NCI-H2227 (cell line): ENCODE results near the gene DCDC2.
"Not testable (repeated sequence)": the region's sequence is repeated elsewhere in the genome, so short reads cannot be mapped to it uniquely, and the experiment has no call there.

Source experiments
- DNase-seq: peaks from one replicate; lab custom pipeline; 2025; ENCODE audit not compliant: unreplicated experiment; lab: John Stamatoyannopoulos, UW

DCDC2 gene

DNA sequence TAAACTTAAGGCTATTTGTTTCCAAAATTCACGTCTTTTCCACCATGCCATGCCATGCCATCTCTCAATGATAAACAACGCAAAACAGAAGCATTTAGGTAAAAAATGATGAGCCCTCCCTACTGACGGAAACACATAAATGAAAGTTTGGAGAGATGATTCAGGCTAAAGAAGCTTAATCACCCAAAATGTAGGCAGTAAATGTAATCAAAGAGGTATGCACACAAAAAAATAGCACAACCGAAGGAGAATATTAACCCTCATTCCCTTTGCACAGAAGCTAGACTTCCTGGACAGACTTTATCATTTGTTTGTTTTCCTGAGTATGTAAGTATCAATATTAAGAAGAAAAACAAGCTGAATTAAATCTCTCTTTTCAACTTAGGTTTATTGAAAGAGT is 28.8 kb downstream of the DCDC2 start:
- no peak for DNase-seq

GRCh38 chr6:24327756-24328155 is 30.1 kb downstream of the DCDC2 start:
- no peak for DNase-seq

DNA sequence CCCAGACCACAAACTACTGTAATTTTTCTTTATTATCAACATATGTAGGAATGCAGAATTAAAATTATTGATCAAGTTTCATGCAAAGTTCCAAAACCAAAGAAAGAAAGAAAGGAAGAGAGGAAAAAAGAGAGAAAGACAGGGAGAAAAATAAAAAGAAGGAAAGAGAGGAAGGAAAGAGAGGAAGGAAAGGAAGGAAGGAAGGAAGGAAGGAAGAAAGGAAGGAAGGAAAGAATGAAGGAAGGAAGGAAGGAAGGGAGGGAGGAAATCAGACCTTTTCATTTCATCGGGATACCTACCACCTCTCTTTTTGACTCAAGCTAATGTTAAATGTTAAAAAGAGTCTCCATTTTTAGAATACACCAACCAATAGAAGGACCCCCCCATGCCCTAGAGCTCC is 31.9 kb downstream of the DCDC2 start:
- DNase-seq: no peak

DNA sequence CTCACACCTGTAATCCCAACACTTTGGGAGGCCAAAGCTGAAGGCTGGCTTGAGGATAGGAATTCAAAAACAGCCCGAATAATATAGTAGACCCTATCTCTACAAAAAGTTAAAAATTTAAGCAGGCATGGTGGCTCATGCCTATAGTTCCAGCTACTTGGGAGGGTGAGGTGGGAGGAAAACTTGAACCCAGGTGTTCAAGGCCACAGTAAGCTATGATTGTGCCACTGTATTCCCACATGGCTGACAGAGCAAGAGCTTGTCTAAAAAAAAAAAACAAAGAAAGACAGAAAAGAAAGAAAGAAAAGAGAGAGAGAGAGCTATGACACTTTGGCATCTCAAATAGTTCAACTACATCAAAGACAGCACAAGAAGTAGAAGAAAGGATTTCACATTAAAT is 33.2 kb downstream of the DCDC2 start:
- DNase-seq: no peak

DNA sequence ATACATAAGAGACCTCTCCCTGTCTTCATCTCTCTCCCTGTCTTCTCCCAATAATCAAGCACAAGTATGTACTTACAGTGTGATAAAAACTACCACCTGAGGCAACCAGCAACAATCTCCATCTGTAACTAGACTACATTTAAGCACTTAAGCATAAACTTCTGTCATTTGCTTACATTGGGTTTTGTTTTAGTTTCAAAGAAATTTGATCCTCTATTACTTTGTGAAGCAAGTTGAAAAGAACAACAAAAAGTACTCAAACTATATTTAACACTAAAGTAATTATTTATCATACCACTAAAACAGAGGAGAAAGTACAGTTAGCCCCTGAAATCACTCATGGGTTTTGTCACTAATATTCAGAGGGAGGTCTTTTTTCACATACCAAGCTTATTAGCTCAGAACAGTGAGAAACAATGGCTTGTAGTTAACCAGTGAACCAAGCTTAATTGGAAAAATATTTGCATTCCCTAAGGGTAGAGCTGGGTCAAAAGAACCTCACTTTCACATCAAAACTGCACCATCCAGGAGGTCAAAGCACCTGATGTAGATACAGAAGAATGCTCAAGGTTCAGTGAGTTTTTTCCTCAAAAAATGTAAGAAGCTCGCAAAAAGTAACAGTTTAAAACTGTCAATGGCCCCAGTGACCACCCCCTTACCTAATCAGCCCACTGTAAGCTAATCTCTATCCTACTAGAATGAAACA is 34.1 kb downstream of the DCDC2 start:
- no peak for DNase-seq

- no peak for DNase-seq
These were observed 34.9 kb downstream of the DCDC2 start for GRCh38 chr6:24322924-24323323.

DNA sequence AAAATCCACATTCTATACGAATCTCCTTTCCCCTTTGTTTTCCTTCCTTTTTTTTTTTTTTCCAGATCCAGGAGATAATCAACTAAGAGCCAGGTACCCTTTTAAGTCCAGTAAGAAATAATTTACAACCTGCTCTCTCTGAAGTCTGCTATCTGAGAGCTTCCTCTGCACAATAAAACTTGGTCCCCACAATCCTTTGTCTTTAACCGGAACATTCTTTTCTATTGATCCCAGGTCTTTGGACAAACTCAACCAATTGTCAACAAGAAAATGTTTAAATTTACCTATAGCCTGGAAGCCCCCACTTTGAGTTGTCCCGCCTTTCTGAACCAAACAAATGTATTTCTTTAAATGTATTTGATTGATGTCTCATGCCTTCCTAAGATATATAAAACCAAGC is 35.4 kb downstream of the DCDC2 start:
- not testable (repeated sequence) for DNase-seq

GRCh38 chr6:24321538-24322162 is 36.2 kb downstream of the DCDC2 start:
- no peak for DNase-seq

DNA sequence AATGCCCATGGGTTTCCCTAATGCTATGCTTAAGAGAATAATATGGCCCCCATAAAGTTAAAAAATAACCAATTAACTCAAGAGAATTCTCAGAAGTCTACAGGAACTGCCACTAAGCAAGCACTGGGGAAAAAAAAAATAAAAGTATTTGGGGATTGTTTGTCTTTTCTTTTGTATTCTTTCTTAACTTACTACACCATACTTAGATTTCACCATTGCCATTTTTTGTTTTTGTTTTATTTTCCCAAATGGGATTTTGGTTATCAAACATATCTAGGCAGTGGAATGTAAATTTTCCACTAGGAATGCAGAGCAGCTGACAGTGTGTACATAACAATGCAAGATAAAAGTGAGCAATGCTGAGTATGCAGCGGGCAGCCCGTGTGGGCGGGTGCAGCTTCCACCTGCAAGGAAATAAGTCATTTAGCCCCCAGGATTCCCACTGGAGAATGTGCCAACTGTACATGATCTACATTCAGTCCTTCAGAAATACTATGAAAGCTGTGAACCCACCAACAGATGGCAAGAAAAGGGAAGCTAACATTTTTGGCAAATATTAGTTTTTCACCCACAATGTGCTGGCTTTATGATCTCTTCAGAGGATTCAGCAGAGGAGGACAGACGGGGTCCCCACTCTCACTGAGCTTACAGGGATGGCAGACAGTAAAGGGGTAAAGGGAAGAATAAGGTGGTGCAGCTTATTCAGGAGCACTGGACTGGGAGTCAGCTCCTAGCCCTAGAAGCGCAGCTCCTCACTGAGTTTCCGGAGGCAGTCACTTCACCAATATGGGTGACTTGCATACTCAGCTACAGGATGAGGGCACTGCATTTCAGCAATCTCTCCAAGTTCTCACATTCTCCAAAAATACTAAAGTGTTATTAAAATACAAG is 44.4 kb downstream of the DCDC2 start:
- DNase-seq: no peak

DNA sequence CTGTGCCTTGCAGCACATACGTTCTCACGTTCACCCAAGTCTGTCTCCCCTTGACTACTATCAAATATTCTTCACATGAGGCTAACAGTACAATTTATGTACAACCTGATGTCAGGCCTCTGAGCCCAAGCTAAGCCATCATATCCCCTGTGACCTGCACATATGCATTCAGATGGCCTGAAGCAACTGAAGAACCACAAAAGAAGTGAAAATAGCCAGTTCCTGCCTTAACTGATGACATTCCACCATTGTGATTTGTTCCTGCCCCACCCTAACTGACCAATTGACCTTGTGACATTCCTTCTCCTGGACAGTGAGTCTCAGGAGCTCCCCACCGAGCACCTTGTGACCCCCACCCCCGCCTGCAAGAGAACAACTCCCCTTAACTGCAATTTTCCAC is 46.1 kb downstream of the DCDC2 start:
- not testable (repeated sequence) for DNase-seq

DNA sequence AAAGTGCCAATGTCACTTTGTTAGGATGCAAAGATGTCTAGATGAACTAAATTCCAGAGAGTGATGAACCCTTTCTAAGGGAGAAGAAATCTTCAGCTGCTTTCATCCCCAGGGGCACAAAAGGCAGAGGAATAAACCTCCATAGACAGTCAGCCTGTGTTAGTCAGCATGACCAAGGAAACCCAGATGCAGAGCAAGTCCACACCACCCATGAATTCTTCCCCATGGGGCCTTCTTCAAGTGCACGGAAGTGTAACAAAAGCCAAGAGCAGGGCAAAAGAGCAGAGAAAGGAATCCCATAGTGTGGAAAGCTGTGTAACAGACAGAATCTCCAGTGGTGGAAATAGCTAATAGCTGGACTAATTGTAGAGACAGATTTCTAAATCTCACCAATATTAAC is 50.0 kb downstream of the DCDC2 start:
- DNase-seq: no peak

DNA sequence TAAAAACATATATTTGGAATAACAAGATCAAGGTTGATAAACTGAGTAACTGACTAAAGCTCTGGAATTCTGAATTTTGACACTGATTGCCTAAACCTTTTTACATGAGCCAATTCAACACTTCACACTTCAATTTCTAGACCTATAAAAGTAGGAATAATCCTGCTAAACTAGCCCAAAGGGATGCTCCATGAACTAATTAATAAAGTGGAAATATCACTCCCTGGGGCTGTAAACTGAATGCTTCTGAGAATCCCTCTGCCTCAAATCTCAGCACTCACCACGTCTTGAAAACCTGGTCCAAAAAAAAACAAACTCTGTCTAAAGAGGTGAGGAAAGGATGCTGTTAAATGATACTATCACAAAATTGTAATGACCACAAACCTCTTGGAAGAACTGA is 50.9 kb downstream of the DCDC2 start:
- DNase-seq: no peak

DNA sequence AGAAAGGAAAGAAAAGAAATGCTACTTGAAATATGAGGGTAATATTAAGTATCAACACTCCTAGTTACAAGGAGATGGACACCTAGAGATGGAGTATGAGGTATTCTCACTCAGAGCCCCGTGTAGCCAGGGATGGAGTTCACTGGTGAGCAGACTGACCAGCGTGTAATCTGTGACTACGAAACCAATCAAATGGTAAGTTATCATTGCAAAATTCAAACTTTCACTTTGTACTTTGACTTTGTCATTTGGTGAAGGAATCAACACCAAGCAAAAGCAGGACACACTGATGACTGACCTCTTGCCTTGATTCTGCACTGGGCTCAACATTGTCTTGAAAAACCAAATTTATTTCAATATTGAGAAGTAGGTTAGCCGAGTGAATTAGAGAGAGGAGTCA is 51.8 kb downstream of the DCDC2 start:
- no peak for DNase-seq

DNA sequence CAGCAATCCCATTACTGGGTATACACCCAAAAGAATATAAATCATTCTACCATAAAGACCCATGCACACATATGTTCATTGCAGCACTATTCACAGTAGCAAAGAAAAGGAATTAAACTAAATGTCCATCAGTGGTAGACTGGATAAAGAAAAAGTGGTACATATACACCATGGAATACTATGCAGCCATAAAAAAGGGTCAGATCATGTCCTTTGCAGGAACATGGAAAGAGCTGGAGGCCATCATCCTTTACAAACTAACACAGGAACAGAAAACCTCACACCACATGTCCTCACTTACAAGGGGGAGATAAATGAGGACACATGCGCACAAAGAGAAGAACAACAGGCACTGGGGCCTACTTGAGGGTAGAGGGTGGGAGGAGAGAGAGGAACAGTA is 60.9 kb downstream of the DCDC2 start:
- no peak for DNase-seq

GRCh38 chr6:24293852-24294251 is 64.0 kb downstream of the DCDC2 start:
- DNase-seq: not testable (repeated sequence)

GRCh38 chr6:24287239-24287638 is 70.6 kb downstream of the DCDC2 start:
- no peak for DNase-seq

DNA sequence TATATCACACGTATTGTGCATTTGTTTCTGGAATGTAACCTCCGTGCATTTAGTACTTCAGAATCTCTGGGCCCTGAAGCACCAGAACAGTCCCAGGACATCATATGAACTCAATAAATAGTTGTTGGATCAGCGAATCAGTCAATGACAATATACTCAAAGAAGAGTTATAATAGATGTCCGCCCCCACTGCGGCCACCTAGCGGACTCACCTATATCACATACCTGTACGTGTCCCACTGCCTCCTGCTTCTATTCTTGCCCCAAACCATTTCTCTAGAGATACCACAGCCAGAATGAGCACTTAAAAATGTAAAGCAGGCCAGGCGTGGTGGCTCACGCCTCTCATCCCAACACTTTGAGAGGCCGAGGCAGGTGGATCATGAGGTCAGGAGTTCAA is 73.9 kb downstream of the DCDC2 start:
- no peak for DNase-seq

DNA sequence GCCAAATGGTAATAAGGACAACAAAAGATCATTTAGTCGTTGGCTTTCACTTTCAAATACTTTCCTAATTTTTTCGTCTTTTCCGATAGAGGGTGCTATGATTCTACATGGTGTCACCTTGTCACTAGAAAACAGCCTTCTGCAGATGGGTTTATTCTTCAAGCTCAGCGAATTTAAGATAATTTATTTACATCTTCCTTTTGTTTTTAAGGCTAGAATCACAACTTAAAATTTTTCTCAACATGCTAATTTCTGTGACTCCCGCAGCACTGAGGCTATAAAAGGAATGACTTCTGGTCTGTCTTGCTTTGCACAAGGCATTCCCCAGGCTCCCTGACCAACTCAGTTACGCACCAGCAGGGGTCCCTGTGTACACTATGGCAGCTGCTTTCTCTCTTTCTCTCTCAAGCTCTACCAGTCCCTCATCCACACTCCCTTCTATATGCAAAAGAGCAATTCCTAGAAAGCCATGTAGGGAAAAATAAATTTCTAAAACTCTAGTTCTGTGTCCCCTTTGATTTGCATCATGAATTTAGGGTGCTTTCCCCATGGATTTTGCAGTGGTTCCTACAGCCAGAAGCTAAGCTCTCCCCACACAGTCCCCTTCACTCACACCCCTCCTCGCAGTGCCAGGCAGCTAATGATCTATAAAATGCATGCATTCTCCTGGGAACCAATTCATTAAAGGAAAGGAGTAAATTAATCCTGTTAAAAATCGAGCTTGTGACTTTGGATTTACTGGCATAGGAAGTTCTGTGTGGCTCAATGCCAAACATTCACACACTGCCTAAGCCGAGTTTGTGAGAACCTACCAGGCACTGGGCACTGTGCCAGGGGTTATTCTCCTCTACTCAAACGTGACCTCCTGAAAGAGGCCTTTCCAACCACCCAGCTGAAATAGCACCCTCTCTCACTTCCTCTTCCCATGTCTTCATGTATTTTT is 74.5 kb downstream of the DCDC2 start:
- DNase-seq: peak; percentile 88

DNA sequence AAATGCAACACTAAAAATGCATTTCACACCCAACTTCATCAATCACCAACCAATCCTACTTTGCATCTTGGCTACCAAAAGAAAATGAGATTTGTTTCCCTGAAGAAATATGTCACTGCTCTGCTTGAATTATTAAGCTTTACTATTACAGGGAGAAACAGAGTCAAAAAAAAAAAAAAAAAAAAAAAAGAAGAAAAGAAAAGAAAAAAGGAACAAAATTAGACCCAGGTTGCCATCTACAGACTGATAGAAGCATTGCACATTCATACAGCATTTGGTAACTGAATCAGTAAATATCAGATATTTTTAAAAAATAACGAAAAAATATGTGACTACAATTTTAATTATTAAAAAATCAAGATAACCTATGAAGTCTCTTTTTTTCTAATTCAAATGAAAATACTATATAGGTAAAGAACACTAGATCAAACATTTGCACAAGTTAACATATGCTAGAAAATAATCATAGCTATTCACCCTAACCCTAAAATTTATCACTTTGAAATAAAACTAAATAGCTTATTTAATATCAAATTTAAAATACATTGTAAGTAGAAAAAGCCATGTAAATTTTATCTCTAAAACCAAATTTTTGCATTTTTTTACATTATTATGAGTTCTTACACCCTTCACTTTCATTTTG is 83.3 kb downstream of the DCDC2 start:
- DNase-seq: peak; percentile 20

- no peak for DNase-seq
These were observed 84.6 kb downstream of the DCDC2 start for GRCh38 chr6:24273096-24273870.
